Activated CD8-positive, alpha-beta memory T cell treated with anti-CD3 and anti-CD28 coated beads for 4 hours (primary cell): ENCODE results near the gene SOX18.
"Not testable (repeated sequence)": the region's sequence is repeated elsewhere in the genome, so short reads cannot be mapped to it uniquely, and the experiment has no call there.

Source experiments
- DNase-seq, 2 donors: peaks; one replicate each; pipeline ENCODE4 v3.0.0-alpha.2; 2020; ENCODE audit warnings: low read depth in 2 of 2

SOX18 gene

DNA sequence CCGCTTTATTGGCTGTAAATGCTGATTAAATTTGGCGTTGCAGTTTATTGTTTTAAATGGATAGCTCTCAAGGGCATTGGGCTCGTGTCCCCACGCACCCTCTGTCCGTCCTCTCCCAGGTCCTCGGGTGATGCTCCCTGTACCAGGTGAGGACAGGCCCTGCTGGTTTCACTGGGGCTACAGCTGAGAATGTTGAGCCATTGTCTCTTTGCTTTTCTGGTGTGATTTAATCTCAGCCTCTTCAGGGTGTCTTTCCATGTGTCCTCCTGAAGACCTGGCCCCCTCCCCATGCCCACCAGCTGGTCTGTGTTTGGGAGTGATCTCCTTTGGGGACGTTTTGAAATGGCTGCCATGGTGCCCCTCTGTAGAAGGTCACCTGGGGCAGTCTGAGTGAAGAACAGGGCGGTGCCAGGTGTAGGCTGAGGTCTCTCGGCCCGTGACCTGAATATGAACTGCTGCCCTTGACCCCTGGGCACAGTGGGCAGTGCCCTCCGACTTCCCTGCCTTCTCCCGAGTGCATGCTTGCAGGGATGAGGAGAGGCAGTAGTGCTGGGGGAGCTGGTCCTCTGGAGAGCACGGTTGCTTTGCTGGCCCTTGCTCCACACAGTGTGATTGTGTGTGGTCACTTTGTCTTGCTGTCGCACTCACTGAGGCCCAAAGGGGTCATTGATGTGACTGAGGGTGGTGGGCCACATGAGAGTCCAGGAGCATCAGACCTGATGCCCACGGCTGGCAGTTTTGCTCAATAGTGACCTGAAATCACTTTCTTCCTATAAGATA, 25.9 kb downstream of the SOX18 start:
- DNase-seq: no peak

DNA sequence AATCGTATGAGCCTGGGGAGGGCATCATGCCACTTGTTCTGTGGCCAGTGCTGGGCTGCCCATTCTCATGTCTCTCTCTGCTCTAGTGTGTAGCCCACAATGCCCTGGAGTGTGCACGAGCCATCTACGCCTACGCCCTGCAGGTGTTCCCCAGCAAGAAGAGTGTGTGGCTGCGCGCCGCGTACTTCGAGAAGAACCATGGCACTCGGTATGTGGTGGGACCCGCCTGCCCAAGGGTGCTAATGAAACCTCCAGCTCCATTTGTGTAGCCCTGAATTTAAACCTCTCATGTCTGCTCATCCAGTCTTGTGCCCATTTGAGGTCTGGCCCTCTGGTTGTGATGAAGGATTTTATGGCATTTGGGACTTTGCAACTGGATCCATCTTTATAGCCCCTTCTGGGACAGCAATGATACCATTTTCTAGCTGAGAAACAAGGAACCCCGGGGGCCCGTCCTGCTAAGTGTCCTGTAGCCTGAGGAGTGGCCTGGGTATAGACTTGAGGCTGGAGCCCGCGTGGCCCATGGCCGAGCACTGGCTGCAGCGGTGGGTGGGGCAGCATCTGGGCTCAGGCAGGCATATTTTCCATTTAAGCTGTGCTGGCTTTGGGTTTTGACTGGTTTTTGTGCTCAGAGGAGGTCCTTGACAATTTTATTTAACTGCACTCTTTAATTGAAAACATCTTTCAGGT, 26.6 kb downstream of the SOX18 start:
- no peak for DNase-seq

DNA sequence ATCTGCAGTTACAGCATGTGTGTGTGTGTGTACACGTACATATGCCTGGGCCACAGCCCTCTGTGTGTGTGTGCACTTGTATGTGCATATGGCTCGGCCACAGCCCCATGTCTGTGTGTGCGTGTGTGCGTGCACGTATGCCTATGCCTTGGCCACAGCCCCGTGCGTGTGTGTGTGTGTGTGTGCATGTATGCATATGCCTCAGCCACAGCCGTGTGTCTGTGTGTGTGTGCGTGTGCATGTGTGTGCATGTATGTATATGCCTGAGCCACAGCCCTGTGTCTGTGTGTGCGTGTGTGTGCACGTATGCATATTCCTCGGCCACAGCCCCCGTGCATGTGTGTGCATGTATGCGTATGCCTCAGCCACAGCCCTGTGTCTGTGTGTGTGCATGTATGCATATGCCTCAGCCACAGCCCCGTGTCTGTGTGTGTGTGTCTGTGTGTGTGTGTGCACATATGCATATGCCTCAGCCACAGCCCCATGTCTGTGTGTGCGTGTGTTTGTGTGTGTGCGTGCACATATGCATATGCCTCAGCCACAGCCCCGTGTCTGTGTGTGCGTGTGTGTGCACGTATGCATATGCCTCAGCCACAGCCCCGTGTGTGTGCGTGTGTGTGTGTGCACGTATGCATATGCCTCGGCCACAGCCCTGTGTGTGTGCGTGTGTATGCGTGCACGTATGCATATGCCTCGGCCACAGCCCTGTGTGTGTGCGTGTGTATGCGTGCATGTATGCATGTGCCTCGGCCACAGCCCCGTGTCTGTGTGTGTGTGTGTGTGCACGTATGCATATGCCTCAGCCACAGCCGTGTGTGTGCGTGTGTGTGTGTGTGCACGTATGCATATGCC, 28.1 kb downstream of the SOX18 start:
- no peak for DNase-seq

DNA sequence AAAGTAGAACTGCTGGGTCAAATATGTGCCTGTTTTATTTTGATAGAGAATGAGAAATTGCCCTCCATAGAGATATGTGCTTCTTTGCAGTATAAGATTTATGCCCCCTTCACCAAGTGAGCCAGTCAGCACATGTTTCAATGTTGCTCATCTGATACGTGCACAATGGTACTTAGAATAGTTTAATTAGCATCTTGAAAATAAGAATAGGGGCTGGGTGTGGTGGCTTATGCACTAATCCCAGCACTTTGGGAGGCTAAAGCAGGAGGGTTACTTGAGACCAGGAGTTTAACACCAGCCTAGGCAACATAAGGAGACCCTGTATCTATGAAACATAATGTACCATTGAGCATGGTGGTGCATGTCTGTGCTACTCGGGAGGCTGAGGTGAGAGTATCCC, 33.8 kb downstream of the SOX18 start:
- DNase-seq: no peak

DNA sequence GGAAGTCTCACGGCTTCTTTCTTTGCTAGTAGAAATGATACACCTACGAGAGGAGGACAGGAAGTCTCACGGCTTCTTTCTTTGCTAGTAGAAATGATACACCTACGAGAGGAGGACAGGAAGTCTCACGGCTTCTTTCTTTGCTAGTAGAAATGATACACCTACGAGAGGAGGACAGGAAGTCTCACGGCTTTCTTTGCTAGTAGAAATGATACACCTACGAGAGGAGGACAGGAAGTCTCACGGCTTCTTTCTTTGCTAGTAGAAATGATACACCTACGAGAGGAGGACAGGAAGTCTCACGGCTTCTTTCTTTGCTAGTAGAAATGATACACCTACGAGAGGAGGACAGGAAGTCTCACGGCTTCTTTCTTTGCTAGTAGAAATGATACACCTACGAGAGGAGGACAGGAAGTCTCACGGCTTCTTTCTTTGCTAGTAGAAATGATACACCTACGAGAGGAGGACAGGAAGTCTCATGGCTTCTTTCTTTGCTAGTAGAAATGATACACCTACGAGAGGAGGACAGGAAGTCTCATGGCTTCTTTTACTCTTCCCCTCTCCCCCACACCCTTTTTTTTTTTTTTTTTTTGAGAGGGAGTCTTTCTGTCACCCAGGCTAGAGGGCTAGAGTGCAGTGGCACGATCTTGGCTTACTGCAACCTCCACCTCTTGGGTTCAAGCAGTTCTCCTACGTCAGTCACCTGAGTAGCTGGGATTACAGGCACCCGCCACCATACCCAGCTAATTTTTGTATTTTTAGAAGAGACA, 36.9 kb downstream of the SOX18 start:
- DNase-seq: not testable (repeated sequence)

DNA sequence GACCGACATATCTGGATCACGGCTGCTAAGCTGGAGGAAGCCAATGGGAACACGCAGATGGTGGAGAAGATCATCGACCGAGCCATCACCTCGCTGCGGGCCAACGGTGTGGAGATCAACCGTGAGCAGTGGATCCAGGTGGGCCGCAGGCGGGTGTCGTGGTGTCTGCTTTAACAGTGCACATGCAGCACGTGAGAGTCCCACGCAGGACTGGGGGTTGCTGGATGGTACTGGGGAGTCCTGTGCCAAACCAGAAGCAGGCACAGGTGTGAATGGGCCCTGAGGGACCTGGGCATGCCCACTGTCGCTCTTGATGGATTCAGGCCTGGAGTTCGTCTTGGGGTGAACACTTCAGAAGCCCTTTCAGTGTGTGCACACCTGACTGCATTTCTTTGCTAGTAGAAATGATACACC, 38.1 kb downstream of the SOX18 start:
- no peak for DNase-seq

DNA sequence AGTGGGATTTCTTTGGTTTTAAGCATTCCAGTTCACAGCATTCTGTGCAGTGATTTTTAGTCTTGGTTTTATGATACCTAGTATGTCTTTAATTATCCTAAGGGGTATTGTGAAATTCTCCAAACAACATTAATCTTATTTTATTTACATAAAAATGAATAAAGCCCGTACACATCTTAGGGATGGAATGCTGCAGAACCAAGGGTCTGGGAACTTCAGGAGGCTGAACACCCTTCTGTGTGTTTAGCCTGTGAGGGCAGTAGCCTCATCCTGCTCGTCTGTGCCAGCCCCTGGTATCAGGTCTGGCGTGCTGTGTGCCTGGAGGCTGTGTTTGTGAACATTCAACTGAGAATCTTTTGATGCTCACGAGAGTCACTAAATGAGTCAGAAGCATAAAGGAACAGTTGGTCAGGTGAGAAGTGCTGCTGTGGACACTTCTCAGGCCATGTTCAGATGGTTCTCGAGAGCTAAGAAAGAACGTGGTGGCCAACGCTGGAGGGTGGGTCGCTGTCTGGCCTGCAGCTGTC, 38.7 kb downstream of the SOX18 start:
- no peak for DNase-seq

DNA sequence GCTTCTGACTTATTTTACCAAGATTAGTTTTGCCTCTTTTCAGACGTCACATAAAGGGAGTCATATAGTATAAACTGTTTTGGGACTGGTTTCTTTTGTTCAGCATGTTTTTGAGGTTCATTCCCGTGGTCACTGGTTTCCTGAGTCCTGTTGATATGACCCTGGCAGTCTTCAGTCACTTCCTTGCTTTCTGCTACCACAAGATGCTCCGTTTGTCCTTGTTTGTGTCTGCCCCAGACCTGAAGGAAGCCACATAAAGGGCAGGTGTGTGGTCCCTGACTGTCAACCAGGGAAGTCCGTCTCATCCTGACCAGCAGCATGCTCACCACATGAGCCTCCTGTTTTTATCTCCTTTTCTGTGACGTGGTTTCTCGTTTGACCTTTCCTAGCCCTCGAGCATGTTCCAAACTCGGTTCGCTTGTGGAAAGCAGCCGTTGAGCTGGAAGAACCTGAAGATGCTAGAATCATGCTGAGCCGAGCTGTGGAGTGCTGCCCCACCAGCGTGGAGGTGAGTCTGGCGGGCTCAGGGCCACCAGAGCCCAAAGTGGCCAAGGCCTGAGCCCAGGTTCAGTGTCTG, 39.5 kb downstream of the SOX18 start:
- DNase-seq: no peak

DNA sequence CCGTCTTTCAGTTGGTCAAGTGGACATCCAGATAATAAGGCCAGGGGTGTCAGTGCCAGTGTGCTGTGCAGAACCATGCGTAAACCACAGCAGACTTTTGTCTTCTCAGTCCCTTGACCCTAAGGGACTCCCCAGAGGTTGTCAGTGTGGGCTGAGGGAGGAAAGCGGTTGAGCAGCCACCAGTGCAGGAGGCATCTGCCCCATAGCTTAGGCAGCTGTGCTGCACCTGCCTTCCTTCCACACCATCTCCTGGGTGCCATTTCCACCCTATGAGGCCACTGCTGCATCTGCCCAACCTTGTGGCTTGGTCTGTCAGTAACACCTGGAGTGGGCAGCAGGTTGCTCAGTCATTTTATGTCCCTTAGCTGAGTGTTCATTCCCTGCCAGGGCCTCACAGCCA, 42.5 kb downstream of the SOX18 start:
- no peak for DNase-seq

DNA sequence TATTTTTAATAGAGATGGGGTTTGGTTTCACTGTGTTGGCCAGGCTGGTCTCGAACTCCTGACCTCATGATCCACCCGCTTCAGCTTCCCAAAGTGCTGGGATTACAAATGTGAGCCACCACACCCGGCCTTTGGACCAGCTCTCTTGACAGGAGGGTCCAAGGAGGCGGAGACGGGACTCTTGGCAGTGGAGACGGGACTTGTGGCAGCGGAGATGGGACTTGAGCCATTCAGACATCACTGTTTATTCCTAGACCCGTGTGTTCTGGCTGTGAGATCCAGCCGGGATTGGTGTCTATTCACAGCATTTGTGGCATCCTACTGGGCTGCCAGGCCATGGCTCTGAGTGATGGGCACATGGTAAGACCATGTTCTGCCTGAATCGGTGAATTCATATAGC, 42.9 kb downstream of the SOX18 start:
- no peak for DNase-seq

DNA sequence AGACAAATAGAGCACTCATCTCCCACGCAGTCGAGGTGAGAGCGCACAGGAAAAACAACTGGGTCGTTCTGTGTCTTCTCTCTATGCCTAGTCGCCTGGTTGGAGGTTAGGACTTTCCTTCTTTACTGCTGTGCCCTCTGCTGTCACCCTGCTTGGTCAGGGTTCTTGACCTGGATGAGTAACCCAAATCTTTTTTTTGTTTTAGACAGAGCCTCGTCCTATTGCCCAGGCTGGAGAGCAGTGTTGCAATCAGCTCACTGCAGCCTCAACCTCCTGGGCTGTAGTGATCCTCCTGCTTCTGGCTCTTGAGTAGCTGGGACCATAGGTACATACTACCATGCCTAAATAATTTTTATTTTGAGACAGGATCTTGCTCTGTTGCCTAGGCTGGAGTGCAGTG, 44.0 kb downstream of the SOX18 start:
- no peak for DNase-seq

DNA sequence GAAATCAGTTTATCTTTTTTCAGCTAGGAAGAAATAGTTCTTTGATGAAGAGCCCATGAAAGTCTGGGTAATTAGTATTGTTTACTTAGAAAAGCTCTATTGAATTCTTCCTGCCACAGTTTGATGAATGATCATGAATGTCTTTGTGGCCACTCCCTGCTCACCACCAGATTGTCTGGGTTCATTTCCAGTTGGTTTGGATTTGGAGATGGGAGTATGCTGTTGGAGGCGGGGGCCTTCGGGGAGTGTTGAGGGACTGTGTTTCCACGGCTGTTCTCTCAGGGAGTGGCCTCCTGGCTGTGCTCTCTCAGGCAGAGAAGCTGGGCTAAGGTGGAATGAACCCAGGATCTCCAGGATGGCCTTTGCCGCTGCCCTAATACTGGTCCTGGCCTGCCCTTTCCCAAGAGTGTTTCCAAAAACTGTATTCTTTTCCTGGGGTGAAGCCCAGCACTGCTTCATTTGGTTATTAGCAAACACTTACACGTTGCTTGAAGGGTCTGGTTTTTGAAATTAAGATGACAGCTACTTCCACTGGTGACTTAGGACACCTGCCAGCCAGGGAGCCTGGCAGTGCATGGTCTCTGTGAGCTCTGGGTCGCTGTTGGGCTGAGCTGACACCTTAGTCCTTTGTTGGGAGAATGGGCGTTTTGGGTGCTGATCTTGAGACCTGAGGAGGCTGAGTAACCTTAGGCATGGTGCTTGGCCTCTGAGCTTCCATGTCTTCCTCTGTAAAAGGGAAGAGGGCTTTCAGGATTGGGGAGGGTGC, 45.3 kb downstream of the SOX18 start:
- no peak for DNase-seq

DNA sequence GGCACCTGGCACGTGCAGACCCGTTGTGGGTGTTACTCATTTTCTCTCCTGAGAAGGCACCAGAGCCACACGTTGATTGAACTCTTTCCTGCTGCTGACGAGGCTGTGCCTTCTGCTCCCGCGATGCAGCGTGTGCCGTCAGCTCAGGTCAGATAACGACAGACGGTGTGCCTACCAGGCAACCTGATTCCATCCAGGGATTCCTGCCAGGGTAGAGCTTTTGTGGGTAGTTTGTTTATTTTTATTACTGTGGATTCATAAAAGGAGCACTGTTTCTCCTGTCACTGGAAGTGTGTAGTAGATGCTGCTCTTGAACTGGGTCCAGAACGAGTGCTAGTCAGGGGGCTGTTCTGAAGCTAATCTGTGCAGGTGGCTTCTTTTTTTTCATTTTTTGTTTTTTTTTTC, 47.8 kb downstream of the SOX18 start:
- DNase-seq: no peak

DNA sequence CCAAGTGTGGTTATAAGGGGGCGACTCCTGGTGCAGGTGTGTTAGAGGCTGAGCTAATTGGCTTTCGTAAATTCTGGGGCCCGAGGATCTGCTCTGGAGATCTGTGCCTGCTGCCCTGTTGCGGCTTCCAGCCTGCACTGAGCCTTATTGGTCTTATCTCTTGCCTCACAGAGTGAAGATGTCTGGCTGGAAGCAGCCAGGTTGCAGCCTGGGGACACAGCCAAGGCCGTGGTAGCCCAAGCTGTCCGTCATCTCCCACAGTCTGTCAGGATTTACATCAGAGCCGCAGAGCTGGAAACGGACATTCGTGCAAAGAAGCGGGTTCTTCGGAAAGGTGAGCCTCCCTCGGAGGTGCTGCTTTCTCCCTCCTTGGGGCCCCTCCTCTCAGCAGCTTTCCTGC, 48.5 kb downstream of the SOX18 start:
- no peak for DNase-seq
